ENCODE data around the gene SHKBP1. TPM values are rescaled to one million over a fixed set of nuclear protein-coding genes. Genes with fewer than 3 reads are reported as not detected.
A peak's percentile ranks its signal among the peaks of the same experiment; 100 is the strongest.

The SHKBP1 gene
- total and polyA plus RNA-seq, 2 donors (not counting 1 experiment from before 2014, with no cell fraction given): 179 to 227 TPM

DNA sequence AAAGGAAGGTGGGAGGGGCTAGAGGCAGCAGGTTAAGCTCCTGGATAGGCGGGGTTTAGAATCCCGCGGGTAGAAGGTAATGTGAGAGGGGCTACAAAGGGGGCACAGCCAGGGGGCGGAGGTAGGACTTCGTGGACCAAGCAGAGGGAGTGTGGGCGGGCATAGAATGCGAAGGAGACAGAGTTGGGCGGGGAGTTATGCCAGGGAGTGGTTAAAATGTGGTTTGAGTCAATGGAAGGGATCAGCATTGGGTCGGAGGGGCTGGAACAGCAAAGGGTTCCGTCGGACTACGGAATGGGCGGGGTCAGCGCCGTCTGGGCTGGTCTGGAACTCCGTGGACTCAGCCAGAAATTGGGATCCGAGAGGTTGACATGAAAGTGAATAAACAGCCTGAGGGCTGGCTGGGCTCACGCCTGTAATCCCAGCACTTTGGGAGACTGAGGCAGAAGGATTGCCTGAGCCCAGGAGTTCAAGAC is 27.5 kb downstream of the SHKBP1 start:
- Histone ChIP-seq H3K4me1 (ENCODE audit: control insufficient read depth in 2 of 2, insufficient read depth in 2 of 2, low read length in 2 of 2) (peaks cover 68 to 74% of the 10 kb centered on the region in 2 donors), H3K9me3 (ENCODE audit: control extremely low read depth in 1 of 3, control insufficient read depth in 2 of 3, insufficient read depth in 1 of 3, low read length in 2 of 3) (peaks cover 0 to 22% (median 0%) of the 10 kb centered on the region in 3 donors), H3K27ac (ENCODE audit: low read length in 2 of 2) (no peak overlapping the region), H3K4me2 (replicated peaks; ENCODE audit: low read depth, low read length, poor library complexity, severe bottlenecking) (peak overlapping the region; percentile 96), H2AFZ (ENCODE audit: insufficient read depth, low read depth, low read length, poor library complexity, severe bottlenecking) (peak overlapping the region; percentile 68), H3K79me2 (ENCODE audit: control insufficient read depth, insufficient read depth, low read length) (no peaks in the 10 kb centered on the region), H3K4me3 (ENCODE audit: control extremely low read depth in 1 of 5, extremely low read depth in 1 of 5, insufficient read depth in 1 of 5, low read depth in 2 of 5, low read length in 4 of 5) (peak overlapping the region in 4 of 5 experiments; percentile 6 to 66 (median 32)), H3K36me3 (replicated peaks in 1 of 2; ENCODE audit: control extremely low read depth in 1 of 2, control insufficient read depth in 1 of 2, extremely low read depth in 1 of 2, insufficient read depth in 2 of 2, low read length in 1 of 2) (no peaks in the 10 kb centered on the region), H3K27me3 (replicated peaks in 1 of 4; ENCODE audit: control extremely low read depth in 1 of 4, control insufficient read depth in 3 of 4, insufficient read depth in 4 of 4, low read length in 3 of 4) (peaks cover 0 to 37% (median 21%) of the 10 kb centered on the region in 4 experiments), H4K20me1 (ENCODE audit: control insufficient read depth, insufficient read depth, low read length, poor library complexity, severe bottlenecking) (no peaks in the 10 kb centered on the region), H3K9ac (ENCODE audit: low read length) (peak overlapping the region; percentile 46)
- peak overlapping the region; percentile 87 for H3K4me3 Mint-ChIP-seq
- intact Hi-C loops (cut with micrococcal nuclease): loop anchor here (1.0 to 2.0 kb wide), 3 partner anchors 34 to 319 kb away; partner anchors contain the start of gene AKT2
- peaks cover 68% of the 10 kb centered on the region for H3K4me1 Mint-ChIP-seq
- ChIA-PET CTCF (interaction anchor here (0.6 to 8.6 kb wide), 16 partner anchors 9 to 464 kb away, joined by 3 to 84 read pairs (median 5); no protein-coding TSS in a partner anchor), POLR2A (interaction anchor here (0.7 to 3.9 kb wide), 5 partner anchors 9 to 1039 kb away, joined by 3 to 19 read pairs (median 5); no protein-coding TSS in a partner anchor)
- no peak for DNase-seq
- TF ChIP-seq EZH2 (IDR thresholded peaks at IDR 0.05; ENCODE audit: borderline replicate concordance, insufficient read depth, low read depth, low read length, poor library complexity, severe bottlenecking): no peak
- TF ChIP-seq, protein P1, sequence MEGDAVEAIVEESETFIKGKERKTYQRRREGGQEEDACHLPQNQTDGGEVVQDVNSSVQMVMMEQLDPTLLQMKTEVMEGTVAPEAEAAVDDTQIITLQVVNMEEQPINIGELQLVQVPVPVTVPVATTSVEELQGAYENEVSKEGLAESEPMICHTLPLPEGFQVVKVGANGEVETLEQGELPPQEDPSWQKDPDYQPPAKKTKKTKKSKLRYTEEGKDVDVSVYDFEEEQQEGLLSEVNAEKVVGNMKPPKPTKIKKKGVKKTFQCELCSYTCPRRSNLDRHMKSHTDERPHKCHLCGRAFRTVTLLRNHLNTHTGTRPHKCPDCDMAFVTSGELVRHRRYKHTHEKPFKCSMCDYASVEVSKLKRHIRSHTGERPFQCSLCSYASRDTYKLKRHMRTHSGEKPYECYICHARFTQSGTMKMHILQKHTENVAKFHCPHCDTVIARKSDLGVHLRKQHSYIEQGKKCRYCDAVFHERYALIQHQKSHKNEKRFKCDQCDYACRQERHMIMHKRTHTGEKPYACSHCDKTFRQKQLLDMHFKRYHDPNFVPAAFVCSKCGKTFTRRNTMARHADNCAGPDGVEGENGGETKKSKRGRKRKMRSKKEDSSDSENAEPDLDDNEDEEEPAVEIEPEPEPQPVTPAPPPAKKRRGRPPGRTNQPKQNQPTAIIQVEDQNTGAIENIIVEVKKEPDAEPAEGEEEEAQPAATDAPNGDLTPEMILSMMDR (IDR thresholded peaks at IDR 0.05): no peak
- H3K27me3 Mint-ChIP-seq: peaks cover 17% of the 10 kb centered on the region
- no peaks in the 10 kb centered on the region for H3K9me3 Mint-ChIP-seq (ENCODE audit: insufficient read depth)
- peak overlapping the region; percentile 83 for H3K27ac Mint-ChIP-seq
- ATAC-seq (ENCODE audit: low read depth): no peak
- WGBS (ENCODE audit: insufficient coverage): 8% methylated on average over 18 of the region's 18 CpGs

DNA sequence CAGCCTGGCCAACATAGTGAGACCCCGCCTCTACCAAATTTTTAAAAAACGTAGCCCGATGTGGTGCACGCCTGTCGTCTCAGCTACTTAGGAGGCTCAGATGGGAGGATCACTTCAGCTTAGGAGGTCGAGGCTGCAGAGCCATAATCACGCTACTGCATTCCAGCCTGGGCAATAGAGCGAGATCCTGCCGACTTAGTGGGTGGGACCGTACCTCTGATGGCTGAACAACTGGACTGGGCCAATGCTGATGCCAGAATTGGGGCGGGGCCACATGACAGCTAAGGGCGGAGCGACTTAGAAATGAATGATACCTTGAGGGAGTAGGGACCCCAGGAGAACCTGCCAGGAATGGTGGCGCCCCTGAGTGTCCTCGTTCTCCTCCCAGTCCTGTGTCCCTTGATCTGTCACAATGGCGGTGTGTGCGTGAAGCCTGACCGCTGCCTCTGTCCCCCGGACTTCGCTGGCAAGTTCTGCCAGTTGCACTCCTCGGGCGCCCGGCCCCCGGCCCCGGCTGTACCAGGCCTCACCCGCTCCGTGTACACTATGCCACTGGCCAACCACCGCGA is 28.1 kb downstream of the SHKBP1 start:
- Histone ChIP-seq H3K36me3 (replicated peaks in 1 of 2; ENCODE audit: control extremely low read depth in 1 of 2, control insufficient read depth in 1 of 2, extremely low read depth in 1 of 2, insufficient read depth in 2 of 2, low read length in 1 of 2) (no peaks in the 10 kb centered on the region), H3K79me2 (ENCODE audit: control insufficient read depth, insufficient read depth, low read length) (no peaks in the 10 kb centered on the region), H3K27me3 (replicated peaks in 1 of 4; ENCODE audit: control extremely low read depth in 1 of 4, control insufficient read depth in 3 of 4, insufficient read depth in 4 of 4, low read length in 3 of 4) (peaks cover 0 to 32% (median 16%) of the 10 kb centered on the region in 4 experiments), H3K4me3 (ENCODE audit: control extremely low read depth in 1 of 5, extremely low read depth in 1 of 5, insufficient read depth in 1 of 5, low read depth in 2 of 5, low read length in 4 of 5) (peak overlapping the region in 4 of 5 experiments; percentile 39 to 77 (median 58)), H4K20me1 (ENCODE audit: control insufficient read depth, insufficient read depth, low read length, poor library complexity, severe bottlenecking) (no peaks in the 10 kb centered on the region), H2AFZ (ENCODE audit: insufficient read depth, low read depth, low read length, poor library complexity, severe bottlenecking) (peak overlapping the region; percentile 77), H3K4me1 (ENCODE audit: control insufficient read depth in 2 of 2, insufficient read depth in 2 of 2, low read length in 2 of 2) (peaks cover 65 to 74% of the 10 kb centered on the region in 2 donors), H3K27ac (ENCODE audit: low read length in 2 of 2) (peak overlapping the region; percentile 40 to 78), H3K9me3 (ENCODE audit: control extremely low read depth in 1 of 3, control insufficient read depth in 2 of 3, insufficient read depth in 1 of 3, low read length in 2 of 3) (peaks cover 0 to 21% (median 0%) of the 10 kb centered on the region in 3 donors), H3K4me2 (replicated peaks; ENCODE audit: low read depth, low read length, poor library complexity, severe bottlenecking) (peak overlapping the region; percentile 96), H3K9ac (ENCODE audit: low read length) (peak overlapping the region; percentile 74)
- Mint-ChIP-seq H3K27ac (peak overlapping the region; percentile 90), H3K27me3 (peaks cover 11% of the 10 kb centered on the region), H3K4me3 (peak overlapping the region; percentile 85), H3K9me3 (ENCODE audit: insufficient read depth) (no peaks in the 10 kb centered on the region), H3K4me1 (peaks cover 65% of the 10 kb centered on the region)
- DNase-seq (no peak), ATAC-seq (ENCODE audit: low read depth) (no peak)
- POLR2A ChIA-PET: interaction anchor here (0.7 to 3.9 kb wide), 10 partner anchors 8 to 1302 kb away, joined by 3 to 19 read pairs (median 4); partner anchors contain the start of genes BLVRB and RAB4B
- 24% methylated on average over 29 of the region's 29 CpGs for WGBS (ENCODE audit: insufficient coverage)
- intact Hi-C loops (cut with micrococcal nuclease): loop anchor here (1.0 to 2.0 kb wide), 5 partner anchors 9 to 320 kb away; partner anchors contain the start of gene AKT2
- CTCF ChIA-PET: interaction anchor here (0.9 to 8.6 kb wide), 10 partner anchors 8 to 300 kb away, joined by 3 to 84 read pairs (median 8); no protein-coding TSS in a partner anchor
- TF ChIP-seq, protein P1 (IDR thresholded peaks at IDR 0.05): no peak
- no peak for TF ChIP-seq EZH2 (IDR thresholded peaks at IDR 0.05; ENCODE audit: borderline replicate concordance, insufficient read depth, low read depth, low read length, poor library complexity, severe bottlenecking)
